Gastroesophageal sphincter (tissue), 4 donors: Measurements from ENCODE around the gene SYK. TPM values are rescaled to one million over a fixed set of nuclear protein-coding genes. Genes with fewer than 3 reads are reported as not detected.

Experiments
- ATAC-seq: fragments of 150-250 bp; one replicate; pipeline ENCODE4 v1.9.1; 2016; ENCODE audit warnings: mild to moderate bottlenecking, moderate library complexity
- H3K27ac ChIP-seq, 4 donors: fragments of 200-600 bp; sonication (generic) in 3 of 4; 1 replicate in 3 of 4; 2 replicates in 1 of 4; pipeline ENCODE4 v1.5.1; 2016 to 2019
- H3K27me3 ChIP-seq: fragments of 200-600 bp; sonication (generic); one replicate; pipeline ENCODE4 v1.5.1; 2019
- H3K36me3 ChIP-seq, 2 donors: fragments of 200-600 bp; sonication (generic); one replicate each; pipeline ENCODE4 v1.5.1; 2019; ENCODE audit warnings: control low read depth in 1 of 2
- H3K4me1 ChIP-seq, 3 donors: fragments of 200-600 bp; sonication (generic); 1 replicate in 2 of 3; 2 replicates in 1 of 3; pipeline ENCODE4 v1.5.1; 2016 to 2019; ENCODE audit warnings: control low read depth in 2 of 3
- H3K4me3 ChIP-seq, 2 donors: fragments of 200-600 bp; sonication (generic); one replicate each; pipeline ENCODE4 v1.5.1; 2019; ENCODE audit warnings: mild to moderate bottlenecking in 1 of 2, moderate library complexity in 1 of 2
- H3K9me3 ChIP-seq, 3 donors: fragments of 200-600 bp; sonication (generic); one replicate each; pipeline ENCODE4 v1.5.1; 2017 to 2019; ENCODE audit warnings: control low read depth in 2 of 3
- CTCF ChIP-seq, 4 experiments: fragments of 200-600 bp in 2 of 4; fragments of 450-650 bp in 2 of 4; sonication (generic) in 1 of 4; IDR thresholded peaks; one replicate each; pipeline ENCODE4 v1.5.1; 2017 to 2019; ENCODE audit warnings: antibody characterized with exemption in 4 of 4, mild to moderate bottlenecking in 2 of 4, moderate library complexity in 2 of 4
- EP300 ChIP-seq: sonication (generic); formaldehyde crosslinking; IDR thresholded peaks from one replicate; pipeline ENCODE4 v1.6.1; 2017; ENCODE audit warnings: antibody characterized with exemption, mild to moderate bottlenecking
- POLR2A ChIP-seq, 2 donors: fragments of 450-650 bp; IDR thresholded peaks; one replicate each; pipeline ENCODE4 v1.6.1; 2017; ENCODE audit warnings: antibody characterized with exemption in 2 of 2, mild to moderate bottlenecking in 2 of 2, moderate library complexity in 1 of 2
- POLR2AphosphoS5 ChIP-seq: sonication (generic); formaldehyde crosslinking; IDR thresholded peaks from one replicate; pipeline ENCODE4 v1.6.1; 2017; ENCODE audit warnings: antibody characterized with exemption
- WGBS, 2 donors: methylation state at CpG; one replicate each; pipeline ENCODE4 v1.1.5; 2018; ENCODE audit warnings: low coverage in 1 of 2; 5-methylcytosine and 5-hydroxymethylcytosine counted together
- total RNA-seq, 4 donors: library from RNA; depleted of rRNA; stranded (reverse); fragments of >200 nt; gene quantifications; one replicate each; pipeline ENCODE4 v1.1.0, GENCODE V29; 2016

Gene SYK
- total RNA-seq, 4 donors from 2014 or later, result 4.0 to 15.3 (median 10.4) TPM

GRCh38 chr9:90795084-90795483 lies 6.5 kb upstream of the SYK start:
- Histone ChIP-seq H3K36me3 (no peaks in the 10 kb centered on the region), H3K9me3 (no peaks in the 10 kb centered on the region), H3K27me3 (peaks cover 20% of the 10 kb centered on the region), H3K27ac (no peak overlapping the region), H3K4me3 (no peak overlapping the region), H3K4me1 (no peaks in the 10 kb centered on the region)
- TF ChIP-seq POLR2AphosphoS5 (no peak), EP300 (no peak), CTCF (IDR thresholded peaks at IDR 0.05) (no peak), POLR2A (IDR thresholded peaks at IDR 0.05) (no peak)
- no peak for ATAC-seq
- WGBS, 2 donors, result 57% methylated on average over 3 of the region's 3 CpGs; no CpG with 5 or more reads in 1 of the 2 donors

GRCh38 chr9:90795871-90796317 lies 5.7 kb upstream of the SYK start:
- no peaks in the 10 kb centered on the region for H3K36me3 ChIP-seq
- TF ChIP-seq POLR2A (IDR thresholded peaks at IDR 0.05) (no peak), CTCF (IDR thresholded peaks at IDR 0.05) (no peak), EP300 (no peak), POLR2AphosphoS5 (no peak)
- H3K9me3 ChIP-seq, result no peaks in the 10 kb centered on the region
- WGBS, 2 donors, result 86 to 88% methylated on average over 1 to 5 of the region's 5 CpGs
- H3K4me3 ChIP-seq, result no peak overlapping the region
- peaks cover 28% of the 10 kb centered on the region for H3K27me3 ChIP-seq
- no peak for ATAC-seq
- no peaks in the 10 kb centered on the region for H3K4me1 ChIP-seq
- H3K27ac ChIP-seq, result no peak overlapping the region

- no peak overlapping the region for H3K4me3 ChIP-seq
- H3K27ac ChIP-seq, result no peak overlapping the region
- H3K36me3 ChIP-seq, result no peaks in the 10 kb centered on the region
- no peak for TF ChIP-seq POLR2AphosphoS5
- peaks cover 0 to 12% (median 8%) of the 10 kb centered on the region in 3 donors for H3K4me1 ChIP-seq
- peaks cover 49% of the 10 kb centered on the region for H3K27me3 ChIP-seq
- no peak for ATAC-seq
- WGBS, 2 donors, result 64 to 94% methylated on average over 3 to 5 of the region's 5 CpGs
- no peaks in the 10 kb centered on the region for H3K9me3 ChIP-seq
These were observed 2.3 kb upstream of the SYK start for GRCh38 chr9:90799271-90799852.

GRCh38 chr9:90801973-90802322 lies 329 bp downstream of the SYK start:
- Histone ChIP-seq H3K36me3 (no peaks in the 10 kb centered on the region), H3K27ac (peak overlapping the region in 3 of 4 donors; percentile 45 to 72 (median 57)), H3K9me3 (no peaks in the 10 kb centered on the region), H3K27me3 (peaks cover 57% of the 10 kb centered on the region), H3K4me1 (peaks cover 0 to 20% (median 8%) of the 10 kb centered on the region in 3 donors), H3K4me3 (peak overlapping the region; percentile 17 to 55)
- no peak for ATAC-seq
- TF ChIP-seq EP300 (no peak), POLR2AphosphoS5 (no peak), CTCF (IDR thresholded peaks at IDR 0.05) (no peak), POLR2A (IDR thresholded peaks at IDR 0.05) (no peak)
- 12 to 28% methylated on average over 11 to 18 of the region's 29 CpGs for WGBS, 2 donors

GRCh38 chr9:90802386-90802985 lies 867 bp downstream of the SYK start:
- no peak for ATAC-seq
- peak overlapping the region; percentile 17 to 55 for H3K4me3 ChIP-seq
- peaks cover 0 to 20% (median 8%) of the 10 kb centered on the region in 3 donors for H3K4me1 ChIP-seq
- H3K9me3 ChIP-seq, result no peaks in the 10 kb centered on the region
- no peaks in the 10 kb centered on the region for H3K36me3 ChIP-seq
- 67 to 72% methylated on average over 2 to 3 of the region's 3 CpGs for WGBS, 2 donors
- peak overlapping the region in 3 of 4 donors; percentile 45 to 72 (median 57) for H3K27ac ChIP-seq
- TF ChIP-seq POLR2A (IDR thresholded peaks at IDR 0.05) (no peak), EP300 (no peak), POLR2AphosphoS5 (no peak), CTCF (IDR thresholded peaks at IDR 0.05) (no peak)
- peaks cover 57% of the 10 kb centered on the region for H3K27me3 ChIP-seq
